Esophagus muscularis mucosa (tissue), 4 donors: Measurements from ENCODE around the gene XDH.

Experiments used
- CTCF ChIP-seq, 3 experiments: fragments of 200-600 bp in 2 of 3; fragments of 450-650 bp in 1 of 3; sonication (generic) in 2 of 3; IDR thresholded peaks; one replicate each; pipeline ENCODE4 v1.5.1; 2017 to 2019; ENCODE audit warnings: antibody characterized with exemption in 3 of 3, mild to moderate bottlenecking in 2 of 3, moderate library complexity in 1 of 3
- EP300 ChIP-seq: sonication (generic); formaldehyde crosslinking; IDR thresholded peaks from one replicate; pipeline ENCODE4 v1.6.1; 2017; ENCODE audit warnings: antibody characterized with exemption
- POLR2A ChIP-seq: fragments of 450-650 bp; IDR thresholded peaks from one replicate; pipeline ENCODE4 v1.6.1; 2017; ENCODE audit warnings: antibody characterized with exemption, moderate library complexity, mild to moderate bottlenecking, low read depth
- POLR2AphosphoS5 ChIP-seq, 2 donors: sonication (generic); formaldehyde crosslinking; IDR thresholded peaks; one replicate each; pipeline ENCODE4 v1.6.1; 2017; ENCODE audit warnings: antibody characterized with exemption in 2 of 2

GRCh38 chr2:31429040-31429439, 14.5 kb upstream of the XDH start:
- no peak for TF ChIP-seq POLR2A
- TF ChIP-seq CTCF (IDR thresholded peaks at IDR 0.05): no peak
- no peak for TF ChIP-seq POLR2AphosphoS5 (IDR thresholded peaks at IDR 0.05)
- no peak for TF ChIP-seq EP300
